Mesendoderm (in vitro differentiated cells): ENCODE results near the gene EPHB6.

ENCODE experiments used
- DNase-seq: peaks from one replicate; pipeline ENCODE4 v3.0.0; 2013
- H2AK5ac ChIP-seq: 2 replicates; pipeline ENCODE4 v1.6.1; 2013; ENCODE audit warnings: low read length, inconsistent platforms
- H2BK120ac ChIP-seq: 2 replicates; pipeline ENCODE4 v1.6.1; 2013; ENCODE audit warnings: low read depth, mild to moderate bottlenecking, low read length, moderate library complexity, mixed read lengths
- H2BK15ac ChIP-seq: replicated peaks from 2 replicates; pipeline ENCODE4 v1.6.1; 2013; ENCODE audit warnings: low read depth, mild to moderate bottlenecking, moderate library complexity
- H2BK5ac ChIP-seq: 2 replicates; pipeline ENCODE4 v1.6.1; 2013; ENCODE audit warnings: low read length, inconsistent platforms
- H3K18ac ChIP-seq: 2 replicates; pipeline ENCODE4 v1.6.1; 2013; ENCODE audit warnings: mild to moderate bottlenecking, low read length, mixed read lengths
- H3K23ac ChIP-seq: one replicate; pipeline ENCODE4 v1.6.1; 2013; ENCODE audit warnings: low read length
- H3K27ac ChIP-seq: 2 replicates; pipeline ENCODE4 v1.5.1; 2013; ENCODE audit warnings: low read depth, mild to moderate bottlenecking, inconsistent platforms, low read length, moderate library complexity
- H3K27me3 ChIP-seq: 2 replicates; pipeline ENCODE4 v1.6.1; 2013; ENCODE audit warnings: low read length, control low read depth, mild to moderate bottlenecking, inconsistent platforms; ENCODE audit not compliant: insufficient read depth, poor library complexity
- H3K36me3 ChIP-seq: 2 replicates; pipeline ENCODE4 v1.6.1; 2013; ENCODE audit warnings: low read length, inconsistent platforms; ENCODE audit not compliant: control insufficient read depth, insufficient read depth
- H3K4ac ChIP-seq: one replicate; pipeline ENCODE4 v1.6.1; 2013; ENCODE audit warnings: low read depth, mild to moderate bottlenecking, low read length, moderate library complexity
- H3K4me1 ChIP-seq: 2 replicates; pipeline ENCODE4 v1.6.1; 2013; ENCODE audit warnings: low read depth, low read length, inconsistent platforms; ENCODE audit not compliant: control insufficient read depth
- H3K4me2 ChIP-seq: 2 replicates; pipeline ENCODE4 v1.6.1; 2013; ENCODE audit warnings: low read length
- H3K4me3 ChIP-seq: 2 replicates; pipeline ENCODE4 v1.5.1; 2013; ENCODE audit warnings: mild to moderate bottlenecking, low read length
- H3K56ac ChIP-seq: one replicate; pipeline ENCODE4 v1.6.1; 2013; ENCODE audit warnings: low read length
- H3K79me1 ChIP-seq: 2 replicates; pipeline ENCODE4 v1.6.1; 2013; ENCODE audit warnings: low read length, inconsistent platforms
- H3K79me2 ChIP-seq: 2 replicates; pipeline ENCODE4 v1.6.1; 2013; ENCODE audit warnings: mild to moderate bottlenecking, low read length; ENCODE audit not compliant: control insufficient read depth, insufficient read depth
- H3K9ac ChIP-seq: 2 replicates; pipeline ENCODE4 v1.6.1; 2013; ENCODE audit warnings: low read length, inconsistent platforms
- H4K5ac ChIP-seq: one replicate; pipeline ENCODE4 v1.6.1; 2013; ENCODE audit warnings: low read length
- H4K8ac ChIP-seq: one replicate; pipeline ENCODE4 v1.6.1; 2013; ENCODE audit warnings: low read depth, mild to moderate bottlenecking, control low read depth, low read length, moderate library complexity
- WGBS: extraction: QIAGEN DNeasy Blood & Tissue Kit; methylation state at CpG from one replicate; pipeline ENCODE4 v1.1.7; 2013; ENCODE audit warnings: low lambda C conversion rate, missing lambda C conversion rate; ENCODE audit not compliant: insufficient coverage; ENCODE audit errors: extremely low coverage; 5-methylcytosine and 5-hydroxymethylcytosine counted together

EPHB6 gene

DNA sequence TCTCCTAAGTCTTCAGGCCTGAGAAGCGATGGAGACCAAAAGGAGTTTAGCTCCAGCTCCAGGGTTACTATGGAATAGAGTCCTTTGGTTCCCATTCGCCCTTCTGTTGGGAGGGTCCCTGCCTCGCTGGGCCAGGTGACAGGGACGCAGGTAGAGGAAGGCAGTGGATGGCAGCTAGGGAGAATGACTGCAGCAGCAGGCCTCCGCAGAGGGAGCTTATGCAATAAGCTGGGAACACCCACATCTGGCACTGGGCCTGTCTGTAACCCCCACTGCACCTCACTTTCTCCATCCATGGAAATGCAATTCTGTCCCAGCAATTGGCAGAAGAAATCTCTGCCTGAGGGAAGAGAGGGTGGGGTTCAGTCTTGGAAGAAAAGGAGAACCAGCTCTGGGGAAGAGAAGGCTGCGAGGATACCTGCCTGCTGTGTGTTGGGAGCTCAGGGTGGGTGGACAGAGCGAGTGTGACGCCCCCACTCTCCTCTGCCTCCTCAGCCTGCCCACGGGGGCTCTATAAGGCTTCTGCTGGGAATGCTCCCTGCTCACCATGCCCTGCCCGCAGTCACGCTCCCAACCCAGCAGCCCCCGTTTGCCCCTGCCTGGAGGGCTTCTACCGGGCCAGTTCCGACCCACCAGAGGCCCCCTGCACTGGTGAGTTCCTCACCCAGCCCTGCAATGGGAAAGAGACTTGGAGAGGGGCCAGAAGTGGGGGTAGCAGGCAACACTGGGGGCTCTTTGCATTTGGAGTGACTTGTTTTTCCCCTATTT, 10.3 kb downstream of the EPHB6 start:
- Histone ChIP-seq H2BK120ac (no peak overlapping the region), H3K4ac (no peak overlapping the region), H3K36me3 (no peaks in the 10 kb centered on the region), H3K18ac (no peak overlapping the region), H3K23ac (no peak overlapping the region), H3K4me1 (no peaks in the 10 kb centered on the region), H2BK5ac (no peak overlapping the region), H2BK15ac (no peak overlapping the region), H3K27ac (no peak overlapping the region), H3K27me3 (no peaks in the 10 kb centered on the region), H3K56ac (no peak overlapping the region), H4K8ac (no peak overlapping the region), H4K5ac (no peak overlapping the region), H3K9ac (no peak overlapping the region), H3K4me3 (no peak overlapping the region), H3K79me1 (no peaks in the 10 kb centered on the region), H3K79me2 (no peaks in the 10 kb centered on the region), H3K4me2 (no peak overlapping the region), H2AK5ac (no peak overlapping the region)
- no CpG with 5 or more reads among the region's 14 CpGs for WGBS
- no peak for DNase-seq

DNA sequence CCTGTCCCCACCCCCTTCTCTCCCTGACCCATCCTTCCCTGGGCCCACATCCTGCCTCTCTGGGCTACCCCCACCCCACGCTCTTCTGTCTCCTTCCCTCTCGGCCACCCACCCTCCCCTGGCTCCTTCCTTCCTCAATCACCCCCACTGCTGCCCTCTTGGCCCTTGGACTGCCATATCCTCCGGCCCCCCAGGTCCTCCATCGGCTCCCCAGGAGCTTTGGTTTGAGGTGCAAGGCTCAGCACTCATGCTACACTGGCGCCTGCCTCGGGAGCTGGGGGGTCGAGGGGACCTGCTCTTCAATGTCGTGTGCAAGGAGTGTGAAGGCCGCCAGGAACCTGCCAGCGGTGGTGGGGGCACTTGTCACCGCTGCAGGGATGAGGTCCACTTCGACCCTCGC, 10.9 kb downstream of the EPHB6 start:
- Histone ChIP-seq H2BK5ac (no peak overlapping the region), H3K18ac (no peak overlapping the region), H3K9ac (no peak overlapping the region), H3K79me2 (no peaks in the 10 kb centered on the region), H4K5ac (no peak overlapping the region), H2AK5ac (no peak overlapping the region), H3K27me3 (no peaks in the 10 kb centered on the region), H3K4me3 (no peak overlapping the region), H3K23ac (no peak overlapping the region), H3K79me1 (no peaks in the 10 kb centered on the region), H3K36me3 (no peaks in the 10 kb centered on the region), H2BK15ac (no peak overlapping the region), H2BK120ac (no peak overlapping the region), H3K27ac (no peak overlapping the region), H3K4ac (no peak overlapping the region), H3K4me2 (no peak overlapping the region), H4K8ac (no peak overlapping the region), H3K56ac (no peak overlapping the region), H3K4me1 (no peaks in the 10 kb centered on the region)
- no CpG with 5 or more reads among the region's 13 CpGs for WGBS
- DNase-seq = no peak

DNA sequence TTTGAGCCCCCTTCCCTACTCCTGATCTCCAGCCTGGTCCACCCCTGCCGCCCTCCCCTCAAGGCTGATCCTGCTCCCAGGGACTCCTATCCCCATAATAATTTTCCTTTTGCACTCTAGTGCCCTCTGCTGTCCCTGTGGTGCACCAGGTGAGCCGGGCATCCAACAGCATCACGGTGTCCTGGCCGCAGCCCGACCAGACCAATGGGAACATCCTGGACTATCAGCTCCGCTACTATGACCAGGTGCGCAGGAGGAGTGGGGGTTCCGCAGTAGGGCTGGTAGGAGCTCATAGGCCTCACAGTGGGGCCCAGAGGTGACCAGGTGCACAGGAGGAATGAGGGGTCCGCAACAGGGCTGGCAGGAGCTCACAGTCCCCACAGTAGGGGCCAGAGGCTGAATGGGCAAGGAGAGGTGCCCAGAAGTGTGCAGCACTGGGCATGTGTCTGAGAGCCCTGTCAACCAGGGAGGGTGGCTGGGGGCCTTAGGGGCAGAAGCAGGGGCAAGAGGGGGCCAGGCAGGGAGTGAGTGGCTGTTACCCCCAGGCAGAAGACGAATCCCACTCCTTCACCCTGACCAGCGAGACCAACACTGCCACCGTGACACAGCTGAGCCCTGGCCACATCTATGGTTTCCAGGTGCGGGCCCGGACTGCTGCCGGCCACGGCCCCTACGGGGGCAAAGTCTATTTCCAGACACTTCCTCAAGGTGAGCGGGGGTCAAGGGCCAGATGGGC, 11.7 kb downstream of the EPHB6 start:
- WGBS = no CpG with 5 or more reads among the region's 18 CpGs
- Histone ChIP-seq H3K4me3 (no peak overlapping the region), H4K8ac (no peak overlapping the region)

DNA sequence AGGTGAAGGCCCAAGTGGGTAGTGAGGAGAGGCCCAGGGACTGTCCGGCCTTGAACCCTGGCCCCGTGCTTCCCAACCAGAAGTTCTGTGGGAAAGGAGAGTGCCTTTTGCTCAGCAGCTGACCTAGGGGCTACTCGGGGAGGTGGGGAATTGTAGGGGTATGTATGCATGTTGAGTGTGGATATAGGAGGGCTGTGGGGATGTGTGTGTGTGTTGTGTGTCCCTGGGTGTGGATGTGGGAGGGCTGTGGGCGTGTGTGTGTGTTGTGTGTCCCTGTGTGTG, 12.2 kb downstream of the EPHB6 start:
- H3K79me2 ChIP-seq = no peaks in the 10 kb centered on the region
- H3K56ac ChIP-seq = no peak overlapping the region
- no peak overlapping the region for H3K4ac ChIP-seq
- no peak overlapping the region for H4K5ac ChIP-seq
- H3K4me3 ChIP-seq = no peak overlapping the region
- H3K27me3 ChIP-seq = no peaks in the 10 kb centered on the region
- no peak overlapping the region for H2BK120ac ChIP-seq
- no peaks in the 10 kb centered on the region for H3K36me3 ChIP-seq
- no peak overlapping the region for H2BK5ac ChIP-seq
- no peak overlapping the region for H3K18ac ChIP-seq
- H4K8ac ChIP-seq = no peak overlapping the region
- H3K9ac ChIP-seq = no peak overlapping the region
- no peaks in the 10 kb centered on the region for H3K79me1 ChIP-seq
- no peaks in the 10 kb centered on the region for H3K4me1 ChIP-seq
- no peak overlapping the region for H2BK15ac ChIP-seq
- no CpG with 5 or more reads among the region's 4 CpGs for WGBS
- no peak overlapping the region for H2AK5ac ChIP-seq
- H3K4me2 ChIP-seq = no peak overlapping the region
- DNase-seq = no peak
- no peak overlapping the region for H3K27ac ChIP-seq
- H3K23ac ChIP-seq = no peak overlapping the region

More for the DNA sequence above, 11.7 kb downstream of the EPHB6 start:
- peak; percentile 74 for DNase-seq
- H2BK5ac ChIP-seq = no peak overlapping the region
- H3K27me3 ChIP-seq = no peaks in the 10 kb centered on the region
- H3K18ac ChIP-seq = no peak overlapping the region
- H4K5ac ChIP-seq = no peak overlapping the region
- no peak overlapping the region for H2BK15ac ChIP-seq
- no peak overlapping the region for H3K4me2 ChIP-seq
- H3K4ac ChIP-seq = no peak overlapping the region
- H3K79me2 ChIP-seq = no peaks in the 10 kb centered on the region
- no peak overlapping the region for H3K23ac ChIP-seq
- H3K56ac ChIP-seq = no peak overlapping the region
- no peak overlapping the region for H2AK5ac ChIP-seq
- no peak overlapping the region for H3K27ac ChIP-seq
- no peak overlapping the region for H3K9ac ChIP-seq
- no peaks in the 10 kb centered on the region for H3K4me1 ChIP-seq
- H3K79me1 ChIP-seq = no peaks in the 10 kb centered on the region
- H2BK120ac ChIP-seq = no peak overlapping the region
- no peaks in the 10 kb centered on the region for H3K36me3 ChIP-seq

DNA sequence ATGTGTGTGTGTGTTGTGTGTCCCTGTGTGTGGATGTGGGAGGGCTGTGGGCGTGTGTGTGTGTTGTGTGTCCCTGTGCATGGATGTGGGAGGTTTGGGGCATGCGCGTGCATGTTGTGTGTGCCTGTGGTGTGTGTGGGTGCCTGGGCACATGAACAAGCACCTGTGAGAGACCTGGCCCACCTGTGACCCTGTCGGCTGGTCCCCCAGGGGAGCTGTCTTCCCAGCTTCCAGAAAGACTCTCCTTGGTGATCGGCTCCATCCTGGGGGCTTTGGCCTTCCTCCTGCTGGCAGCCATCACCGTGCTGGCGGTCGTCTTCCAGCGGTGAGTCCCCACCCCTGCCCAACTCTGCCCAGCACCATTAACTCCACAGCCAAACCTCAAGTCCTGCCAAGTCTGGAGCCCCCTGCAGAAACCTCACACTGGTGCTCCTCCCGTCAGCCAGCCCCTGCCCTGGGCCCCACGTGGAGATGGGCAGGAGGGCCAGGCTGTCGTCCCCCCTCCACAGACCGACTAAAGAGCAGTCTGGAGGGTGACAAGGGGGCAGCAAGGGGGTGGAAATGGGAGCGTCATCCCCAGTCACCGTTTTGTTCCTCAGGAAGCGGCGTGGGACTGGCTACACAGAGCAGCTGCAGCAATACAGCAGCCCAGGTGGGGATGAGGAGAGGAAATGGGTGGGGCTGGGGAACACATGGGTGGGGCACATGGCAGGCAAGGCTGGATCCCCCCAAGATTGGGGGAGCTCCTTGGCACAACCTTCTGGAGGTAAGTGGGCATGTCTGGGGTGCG, 12.7 kb downstream of the EPHB6 start:
- Histone ChIP-seq H3K36me3 (no peaks in the 10 kb centered on the region), H3K23ac (no peak overlapping the region), H3K79me2 (no peaks in the 10 kb centered on the region), H3K9ac (no peak overlapping the region), H3K4me3 (no peak overlapping the region), H2BK15ac (no peak overlapping the region), H3K27ac (no peak overlapping the region), H3K4me1 (no peaks in the 10 kb centered on the region), H3K18ac (no peak overlapping the region), H3K4me2 (no peak overlapping the region), H2BK120ac (no peak overlapping the region), H3K27me3 (no peaks in the 10 kb centered on the region), H3K79me1 (no peaks in the 10 kb centered on the region), H4K5ac (no peak overlapping the region), H4K8ac (no peak overlapping the region), H2BK5ac (no peak overlapping the region), H3K56ac (no peak overlapping the region), H2AK5ac (no peak overlapping the region), H3K4ac (no peak overlapping the region)
- no peak for DNase-seq
- WGBS = no CpG with 5 or more reads among the region's 18 CpGs
